B cell (primary cell): Measurements from ENCODE around the gene PTBP3. TPM values are rescaled to one million over a fixed set of nuclear protein-coding genes. Genes with fewer than 3 reads are reported as not detected.

Source experiments
- ATAC-seq: fragments of 200-7000 bp; cut with Tn5 transposase; one replicate; pipeline ENCODE4 v1.10.0; 2021; ENCODE audit warnings: low read depth, mild to moderate bottlenecking, moderate number of reproducible peaks, moderate library complexity
- CTCF ChIA-PET: fragments of 350-600 bp; sonication (Branson Sonifier 250); formaldehyde crosslinking; loops from one replicate; lab custom pipeline; 2021; ENCODE audit warnings: antibody characterized with exemption, inconsistent platforms; lab: Charles Lee
- POLR2A ChIA-PET: fragments of 350-600 bp; sonication (Branson Sonifier 250); formaldehyde crosslinking; loops from one replicate; lab custom pipeline; 2021; ENCODE audit warnings: antibody characterized with exemption; lab: Charles Lee
- DNase-seq: peaks from one replicate; pipeline ENCODE4 v3.0.0; 2013
- H2AFZ ChIP-seq: 2 replicates; pipeline ENCODE4 v1.6.1; 2012; ENCODE audit warnings: mild to moderate bottlenecking, low read depth, low read length; ENCODE audit not compliant: insufficient read depth, poor library complexity, severe bottlenecking
- H3K27ac ChIP-seq, 2 donors: 1 replicate in 1 of 2; 2 replicates in 1 of 2; pipeline ENCODE4 v1.5.1; 2012 to 2013; ENCODE audit warnings: low read length in 2 of 2, mild to moderate bottlenecking in 2 of 2, moderate library complexity in 1 of 2
- H3K27me3 ChIP-seq, 4 experiments: fragments of 200-600 bp in 1 of 4; sonication (generic) in 1 of 4; replicated peaks in 1 of 4; 1 replicate in 2 of 4; 2 replicates in 2 of 4; pipeline versions ENCODE4 v1.6.1 to v1.7.0; 2013 to 2016; ENCODE audit warnings: low read length in 3 of 4, mild to moderate bottlenecking in 2 of 4, mixed read lengths in 1 of 4, moderate library complexity in 1 of 4; ENCODE audit not compliant: insufficient read depth in 4 of 4, control insufficient read depth in 3 of 4; ENCODE audit errors: control extremely low read depth in 1 of 4
- H3K36me3 ChIP-seq, 2 experiments: replicated peaks in 1 of 2; 1 replicate in 1 of 2; 2 replicates in 1 of 2; pipeline versions ENCODE4 v1.6.1 to v1.7.1; 2013; ENCODE audit warnings: low read length in 1 of 2; ENCODE audit not compliant: insufficient read depth in 2 of 2, control insufficient read depth in 1 of 2; ENCODE audit errors: control extremely low read depth in 1 of 2, extremely low read depth in 1 of 2
- H3K4me1 ChIP-seq, 2 donors: fragments of 200-600 bp in 1 of 2; sonication (generic) in 1 of 2; 1 replicate in 1 of 2; 2 replicates in 1 of 2; pipeline versions ENCODE4 v1.5.1 to v1.6.1; 2013 to 2017; ENCODE audit warnings: low read length in 2 of 2; ENCODE audit not compliant: control insufficient read depth in 2 of 2, insufficient read depth in 2 of 2
- H3K4me2 ChIP-seq: replicated peaks from 2 replicates; pipeline ENCODE3; 2012; ENCODE audit warnings: mild to moderate bottlenecking, low read depth, low read length; ENCODE audit not compliant: poor library complexity, severe bottlenecking
- H3K4me3 ChIP-seq, 5 experiments: fragments of 200-600 bp in 1 of 5; sonication (generic) in 1 of 5; 1 replicate in 3 of 5; 2 replicates in 2 of 5; pipeline versions ENCODE4 v1.5.1 to v1.7.0; 2011 to 2016; ENCODE audit warnings: low read length in 4 of 5, mild to moderate bottlenecking in 4 of 5, low read depth in 2 of 5, control low read depth in 1 of 5, moderate library complexity in 1 of 5; ENCODE audit not compliant: insufficient read depth in 1 of 5; ENCODE audit errors: control extremely low read depth in 1 of 5, extremely low read depth in 1 of 5
- H3K79me2 ChIP-seq: fragments of 200-600 bp; sonication (generic); one replicate; pipeline ENCODE4 v1.6.0; 2016; ENCODE audit warnings: low read length; ENCODE audit not compliant: control insufficient read depth, insufficient read depth
- H3K9ac ChIP-seq: fragments of 200-600 bp; sonication (generic); 2 replicates; pipeline ENCODE4 v1.6.1; 2017; ENCODE audit warnings: mild to moderate bottlenecking, low read length, moderate library complexity
- H3K9me3 ChIP-seq, 3 donors: one replicate each; pipeline versions ENCODE4 v1.6.1 to v1.7.1; 2013; ENCODE audit warnings: low read length in 2 of 3; ENCODE audit not compliant: control insufficient read depth in 2 of 3, insufficient read depth in 1 of 3; ENCODE audit errors: control extremely low read depth in 1 of 3
- H4K20me1 ChIP-seq: 2 replicates; pipeline ENCODE4 v1.6.0; 2012; ENCODE audit warnings: mild to moderate bottlenecking, low read length; ENCODE audit not compliant: insufficient read depth, control insufficient read depth, poor library complexity, severe bottlenecking
- H3K27ac Mint-ChIP-seq: one replicate; pipeline ENCODE4 v1.8.0; 2021; ENCODE audit warnings: mixed read lengths
- H3K27me3 Mint-ChIP-seq: one replicate; pipeline ENCODE4 v1.8.0; 2021; ENCODE audit warnings: mixed read lengths
- H3K4me1 Mint-ChIP-seq: one replicate; pipeline ENCODE4 v1.8.0; 2021; ENCODE audit warnings: mixed read lengths
- H3K4me3 Mint-ChIP-seq: one replicate; pipeline ENCODE4 v1.8.0; 2021; ENCODE audit warnings: mixed read lengths
- H3K9me3 Mint-ChIP-seq: one replicate; pipeline ENCODE4 v1.8.0; 2022; ENCODE audit warnings: mixed read lengths; ENCODE audit not compliant: insufficient read depth
- EZH2 ChIP-seq: IDR thresholded peaks from 2 replicates; pipeline ENCODE4 v1.6.1; 2012; ENCODE audit warnings: borderline replicate concordance, low read depth, mild to moderate bottlenecking, moderate library complexity, low read length; ENCODE audit not compliant: insufficient read depth, poor library complexity, severe bottlenecking
- WGBS: methylation state at CpG from one replicate; pipeline ENCODE4 v1.1.5; 2013; ENCODE audit warnings: missing lambda C conversion rate; ENCODE audit not compliant: insufficient coverage; 5-methylcytosine and 5-hydroxymethylcytosine counted together
- intact Hi-C: fragments of 100-400 bp; cut with micrococcal nuclease; formaldehyde crosslinking; loops from one replicate; pipeline ENCODE4 v1.10.0; 2022
- polyA plus RNA-seq: library from polyadenylated mRNA; depleted of rRNA; stranded (reverse); fragments of >200 nt; gene quantifications from 2 replicates; pipeline ENCODE4 v1.2.3, GENCODE V29; 2012
- total RNA-seq, 2 donors: library from RNA; stranded (reverse); fragments of 120-200 nt in 1 of 2; gene quantifications; 1 replicate in 1 of 2; 2 replicates in 1 of 2; pipeline versions ENCODE4 v1.2.3 to v1.2.4, GENCODE V29; 2013 to 2022
- TF ChIP-seq, protein P1 (sequence below): fragments of 200-600 bp; IDR thresholded peaks from one replicate; pipeline ENCODE4 v1.8.0; 2022; ENCODE audit warnings: antibody characterized with exemption, mild to moderate bottlenecking

The PTBP3 gene
- total and polyA plus RNA-seq, 2 donors (not counting 1 experiment from before 2014, with no cell fraction given), result 22.8 to 133 TPM

DNA sequence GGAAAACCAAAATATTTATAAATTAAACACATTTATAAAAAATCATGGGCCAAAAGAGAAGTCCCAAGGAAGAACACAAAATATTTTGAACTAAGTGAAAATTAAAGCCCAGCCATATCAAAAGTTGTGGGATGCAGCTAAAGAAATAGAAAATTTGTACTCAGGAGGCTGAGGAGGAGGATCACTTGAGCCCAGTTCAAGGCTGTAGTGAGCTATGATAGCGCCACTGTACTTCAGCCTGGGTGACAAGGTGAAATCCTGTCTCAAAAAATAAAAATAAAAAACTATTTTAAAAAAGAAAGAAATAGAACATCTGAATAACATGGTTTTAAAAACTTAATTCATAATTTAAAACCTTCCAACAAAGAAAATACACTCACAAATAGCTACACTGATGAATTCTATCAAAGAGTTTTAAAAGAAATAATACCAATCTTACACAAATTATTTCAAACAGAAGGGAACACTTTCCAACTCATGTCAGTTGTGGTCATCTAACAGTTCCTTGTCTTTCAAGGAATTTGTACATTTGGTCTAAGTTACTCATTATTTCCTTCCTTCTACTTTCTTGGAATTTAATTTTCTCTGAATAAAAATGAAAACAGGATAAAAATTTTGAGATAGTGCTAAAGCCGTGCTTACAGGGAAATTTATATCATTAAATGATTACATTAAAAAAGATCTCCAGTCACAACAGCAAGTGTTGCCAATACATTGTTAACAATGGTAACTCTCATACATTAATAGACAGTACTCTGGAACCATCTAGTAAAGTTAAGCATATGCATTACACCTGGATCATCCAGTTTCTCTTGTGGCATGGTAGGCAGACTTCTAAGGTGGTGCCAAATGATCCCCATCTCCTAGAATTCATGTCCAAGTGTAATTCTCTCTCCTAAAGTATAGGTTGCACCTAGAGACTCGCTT is 17.8 kb downstream of the PTBP3 start:
- intact Hi-C loops, result no loop called here
- peaks cover 19 to 21% of the 10 kb centered on the region in 2 donors for H3K4me1 ChIP-seq
- POLR2A ChIA-PET, result interaction anchor here (0.7 kb wide), 1 partner anchor 134 kb away, joined by 4 read pairs; no protein-coding TSS in a partner anchor

More for the DNA sequence above, 17.8 kb downstream of the PTBP3 start:
- ATAC-seq (no peak), DNase-seq (no peak)
- Mint-ChIP-seq H3K4me3 (peak overlapping the region; percentile 32), H3K4me1 (peaks cover 58% of the 10 kb centered on the region), H3K27me3 (no peaks in the 10 kb centered on the region), H3K9me3 (no peaks in the 10 kb centered on the region), H3K27ac (peak overlapping the region; percentile 10)
- Histone ChIP-seq H3K4me3 (no peak overlapping the region), H3K27ac (no peak overlapping the region), H2AFZ (no peak overlapping the region), H3K9ac (no peak overlapping the region), H3K36me3 (no peaks in the 10 kb centered on the region), H3K9me3 (peaks cover 0 to 4% (median 0%) of the 10 kb centered on the region in 3 donors), H3K79me2 (peaks cover 98% of the 10 kb centered on the region), H3K27me3 (no peaks in the 10 kb centered on the region), H4K20me1 (peaks cover 91% of the 10 kb centered on the region), H3K4me2 (no peak overlapping the region)
- TF ChIP-seq EZH2, result no peak
- TF ChIP-seq, protein P1, sequence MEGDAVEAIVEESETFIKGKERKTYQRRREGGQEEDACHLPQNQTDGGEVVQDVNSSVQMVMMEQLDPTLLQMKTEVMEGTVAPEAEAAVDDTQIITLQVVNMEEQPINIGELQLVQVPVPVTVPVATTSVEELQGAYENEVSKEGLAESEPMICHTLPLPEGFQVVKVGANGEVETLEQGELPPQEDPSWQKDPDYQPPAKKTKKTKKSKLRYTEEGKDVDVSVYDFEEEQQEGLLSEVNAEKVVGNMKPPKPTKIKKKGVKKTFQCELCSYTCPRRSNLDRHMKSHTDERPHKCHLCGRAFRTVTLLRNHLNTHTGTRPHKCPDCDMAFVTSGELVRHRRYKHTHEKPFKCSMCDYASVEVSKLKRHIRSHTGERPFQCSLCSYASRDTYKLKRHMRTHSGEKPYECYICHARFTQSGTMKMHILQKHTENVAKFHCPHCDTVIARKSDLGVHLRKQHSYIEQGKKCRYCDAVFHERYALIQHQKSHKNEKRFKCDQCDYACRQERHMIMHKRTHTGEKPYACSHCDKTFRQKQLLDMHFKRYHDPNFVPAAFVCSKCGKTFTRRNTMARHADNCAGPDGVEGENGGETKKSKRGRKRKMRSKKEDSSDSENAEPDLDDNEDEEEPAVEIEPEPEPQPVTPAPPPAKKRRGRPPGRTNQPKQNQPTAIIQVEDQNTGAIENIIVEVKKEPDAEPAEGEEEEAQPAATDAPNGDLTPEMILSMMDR, result no peak
- CTCF ChIA-PET, result no interaction called here
- no CpG with 5 or more reads among the region's 3 CpGs for WGBS
